Nephron progenitor cell (in vitro differentiated cells): ENCODE measurements around the gene RBM20.

Experiments used
- DNase-seq: peaks from one replicate; pipeline ENCODE4 v3.0.0; 2021
- H3K27ac Mint-ChIP-seq: 2 replicates; pipeline ENCODE4 v1.8.0; 2021; ENCODE audit warnings: mild to moderate bottlenecking, moderate library complexity, mixed read lengths
- H3K27me3 Mint-ChIP-seq: 2 replicates; pipeline ENCODE4 v1.8.0; 2021; ENCODE audit warnings: mild to moderate bottlenecking, low read depth, mixed read lengths; ENCODE audit not compliant: poor library complexity
- H3K36me3 Mint-ChIP-seq: 2 replicates; pipeline ENCODE4 v1.8.0; 2021; ENCODE audit warnings: low read depth, mixed read lengths
- H3K4me1 Mint-ChIP-seq: 2 replicates; pipeline ENCODE4 v1.8.0; 2021; ENCODE audit warnings: mixed read lengths
- H3K4me3 Mint-ChIP-seq: 2 replicates; pipeline ENCODE4 v1.8.0; 2021; ENCODE audit warnings: mild to moderate bottlenecking, moderate library complexity, mixed read lengths
- H3K9me3 Mint-ChIP-seq: 2 replicates; pipeline ENCODE4 v1.8.0; 2021; ENCODE audit warnings: mild to moderate bottlenecking, moderate library complexity, mixed read lengths
- CTCF ChIP-seq: fragments of 200-600 bp; sonication (generic); IDR thresholded peaks from 2 replicates; pipeline ENCODE4 v1.5.0; 2021; ENCODE audit warnings: antibody characterized with exemption

The RBM20 gene

GRCh38 chr10:110730345-110731050, 86.4 kb downstream of the RBM20 start:
- Mint-ChIP-seq H3K36me3 (no peaks in the 10 kb centered on the region), H3K4me3 (no peak overlapping the region), H3K27ac (no peak overlapping the region), H3K9me3 (no peaks in the 10 kb centered on the region), H3K4me1 (peaks cover 42% of the 10 kb centered on the region), H3K27me3 (peaks cover 2% of the 10 kb centered on the region)
- DNase-seq = no peak
- TF ChIP-seq CTCF = no peak

GRCh38 chr10:110733218-110733952, 89.2 kb downstream of the RBM20 start:
- TF ChIP-seq CTCF = no peak
- H3K27me3 Mint-ChIP-seq = peaks cover 2% of the 10 kb centered on the region
- H3K4me3 Mint-ChIP-seq = no peak overlapping the region
- no peak for DNase-seq
- peaks cover 42% of the 10 kb centered on the region for H3K4me1 Mint-ChIP-seq
- H3K9me3 Mint-ChIP-seq = no peaks in the 10 kb centered on the region
- peak overlapping the region; percentile 47 for H3K27ac Mint-ChIP-seq
- H3K36me3 Mint-ChIP-seq = no peaks in the 10 kb centered on the region

GRCh38 chr10:110735620-110736027, 91.5 kb downstream of the RBM20 start:
- DNase-seq = no peak
- H3K9me3 Mint-ChIP-seq = no peaks in the 10 kb centered on the region

GRCh38 chr10:110737886-110738634, 93.9 kb downstream of the RBM20 start:
- H3K27ac Mint-ChIP-seq = no peak overlapping the region
- no peak overlapping the region for H3K4me3 Mint-ChIP-seq
- H3K27me3 Mint-ChIP-seq = peaks cover 7% of the 10 kb centered on the region
- H3K36me3 Mint-ChIP-seq = no peaks in the 10 kb centered on the region
- no peak for TF ChIP-seq CTCF
- no peak for DNase-seq
- H3K4me1 Mint-ChIP-seq = peaks cover 27% of the 10 kb centered on the region
- no peaks in the 10 kb centered on the region for H3K9me3 Mint-ChIP-seq

More at GRCh38 chr10:110735620-110736027, 91.5 kb downstream of the RBM20 start:
- no peak overlapping the region for H3K4me3 Mint-ChIP-seq
- TF ChIP-seq CTCF = no peak
- H3K4me1 Mint-ChIP-seq = peaks cover 34% of the 10 kb centered on the region
- peaks cover 2% of the 10 kb centered on the region for H3K27me3 Mint-ChIP-seq
- no peaks in the 10 kb centered on the region for H3K36me3 Mint-ChIP-seq
- H3K27ac Mint-ChIP-seq = no peak overlapping the region

GRCh38 chr10:110739811-110740271, 95.7 kb downstream of the RBM20 start:
- Mint-ChIP-seq H3K27me3 (peaks cover 7% of the 10 kb centered on the region), H3K4me1 (peaks cover 15% of the 10 kb centered on the region), H3K4me3 (no peak overlapping the region), H3K9me3 (no peaks in the 10 kb centered on the region), H3K27ac (no peak overlapping the region), H3K36me3 (no peaks in the 10 kb centered on the region)
- no peak for TF ChIP-seq CTCF
- no peak for DNase-seq
